Endothelial cell of umbilical vein (primary cell): ENCODE data around the gene VEZT. TPM values are rescaled to one million over a fixed set of nuclear protein-coding genes. Genes with fewer than 3 reads are reported as not detected.

Experiments
- BruUV-seq: library from RNA; stranded (reverse); fragments of 400-500 nt; replicated peaks from 2 replicates; lab custom pipeline; 2021; lab: Mats Ljungman, UMichigan
- CTCF ChIA-PET: fragments of 300-600, 350-600 bp; sonication (Branson Sonifier 250); formaldehyde crosslinking; loops from one replicate; lab custom pipeline; 2021; ENCODE audit warnings: antibody characterized with exemption, inconsistent platforms; lab: Charles Lee
- POLR2A ChIA-PET: fragments of 300-600, 350-600 bp; sonication (Branson Sonifier 250); formaldehyde crosslinking; loops from one replicate; lab custom pipeline; 2021; ENCODE audit warnings: antibody characterized with exemption, inconsistent platforms; lab: Charles Lee
- DNase-seq: peaks from one replicate; pipeline ENCODE4 v3.0.0-alpha.2; 2011; ENCODE audit warnings: low read depth, low spot score
- FAIRE-seq: peaks from 2 replicates; lab custom pipeline; 2011; peaks lifted over from hg19 to GRCh38; lab: Jason Lieb, UNC
- H2AFZ ChIP-seq: 2 replicates; pipeline ENCODE4 v1.6.0; 2012; ENCODE audit warnings: low read depth, low read length, control low read depth, inconsistent platforms
- H3K27ac ChIP-seq: 2 replicates; pipeline ENCODE4 v1.5.1; 2011; ENCODE audit warnings: low read depth, mild to moderate bottlenecking, control low read depth, low read length, moderate library complexity; ENCODE audit not compliant: insufficient read depth
- H3K27me3 ChIP-seq, 2 experiments: 2 replicates each; pipeline versions ENCODE4 v1.6.0 to v1.6.1; 2011; ENCODE audit warnings: low read length in 2 of 2, mixed read lengths in 1 of 2; ENCODE audit not compliant: control insufficient read depth in 2 of 2, insufficient read depth in 2 of 2
- H3K36me3 ChIP-seq, 2 experiments: 2 replicates in 1 of 2; 3 replicates in 1 of 2; pipeline ENCODE4 v1.5.1; 2011; ENCODE audit warnings: low read length in 2 of 2, mild to moderate bottlenecking in 1 of 2, moderate library complexity in 1 of 2; ENCODE audit not compliant: control insufficient read depth in 2 of 2, insufficient read depth in 2 of 2; ENCODE audit errors: extremely low read depth in 1 of 2
- H3K4me1 ChIP-seq: 3 replicates; pipeline ENCODE4 v1.5.1; 2011; ENCODE audit warnings: mild to moderate bottlenecking, low read length; ENCODE audit not compliant: control insufficient read depth, insufficient read depth; ENCODE audit errors: extremely low read depth
- H3K4me2 ChIP-seq: 2 replicates; pipeline ENCODE4 v1.6.1; 2011; ENCODE audit warnings: low read length, control low read depth, mixed read lengths; ENCODE audit not compliant: insufficient read depth
- H3K4me3 ChIP-seq, 3 experiments: fragments of 200-600 bp in 1 of 3; sonication (generic), shearing (Covaris generic) in 1 of 3; replicated peaks in 1 of 3; 2 replicates each; pipeline ENCODE4 v1.5.1; 2011 to 2016; ENCODE audit warnings: control low read depth in 3 of 3, low read length in 3 of 3, mild to moderate bottlenecking in 2 of 3, inconsistent platforms in 1 of 3, low read depth in 1 of 3, moderate library complexity in 1 of 3; ENCODE audit not compliant: insufficient read depth in 1 of 3
- H3K79me2 ChIP-seq: 2 replicates; pipeline ENCODE4 v1.6.0; 2012; ENCODE audit warnings: low read length, inconsistent platforms; ENCODE audit not compliant: control insufficient read depth, insufficient read depth
- H3K9ac ChIP-seq: replicated peaks from 2 replicates; pipeline ENCODE3; 2011; ENCODE audit warnings: low read length, control low read depth; ENCODE audit not compliant: insufficient read depth; ENCODE audit errors: extremely low read depth
- H3K9me1 ChIP-seq: replicated peaks from 3 replicates; pipeline ENCODE4 v1.6.0; 2011; ENCODE audit warnings: mild to moderate bottlenecking, low read length; ENCODE audit not compliant: control insufficient read depth, insufficient read depth; ENCODE audit errors: extremely low read depth
- H3K9me3 ChIP-seq: replicated peaks from 2 replicates; pipeline ENCODE4 v1.5.1; 2012; ENCODE audit warnings: low read length, inconsistent platforms; ENCODE audit not compliant: control insufficient read depth, insufficient read depth
- H4K20me1 ChIP-seq: replicated peaks from 2 replicates; pipeline ENCODE3; 2011; ENCODE audit warnings: mild to moderate bottlenecking, low read length; ENCODE audit not compliant: control insufficient read depth, insufficient read depth; ENCODE audit errors: extremely low read depth
- EZH2 ChIP-seq: IDR thresholded peaks from 2 replicates; pipeline ENCODE4 v1.6.1; 2012; ENCODE audit warnings: borderline replicate concordance, low read depth, mild to moderate bottlenecking, moderate library complexity, low read length, inconsistent platforms; ENCODE audit not compliant: severe bottlenecking
- FOS ChIP-seq: IDR thresholded peaks from 2 replicates; pipeline ENCODE4 v1.6.1; 2011; ENCODE audit warnings: mild to moderate bottlenecking, low read length, moderate library complexity, borderline replicate concordance; ENCODE audit not compliant: insufficient read depth
- GATA2 ChIP-seq: IDR thresholded peaks from 2 replicates; pipeline ENCODE4 v1.7.0; 2011; ENCODE audit warnings: low read depth, mild to moderate bottlenecking, moderate library complexity, mixed read lengths, low read length; ENCODE audit not compliant: insufficient read length, insufficient read depth
- MYC ChIP-seq: IDR thresholded peaks from one replicate; pipeline ENCODE4 v1.6.1; 2011; ENCODE audit warnings: mild to moderate bottlenecking, low read depth, low read length
- dilution Hi-C: fragments of 300-500 bp; cut with MboI; formaldehyde crosslinking; loops from one replicate; pipeline ENCODE4 v1.15.0; 2019; ENCODE audit warnings: low sequenced_read_pairs; ENCODE audit not compliant: extremely low pct_ligation_motif_present
- intact Hi-C: fragments of 100-400 bp; cut with micrococcal nuclease; formaldehyde crosslinking; loops from one replicate; pipeline ENCODE4 v1.10.0; 2022
- polyA plus RNA-seq, 4 experiments: library from polyadenylated mRNA; depleted of rRNA in 3 of 4; stranded (reverse) in 3 of 4; unstranded in 1 of 4; fragments of >200 nt; gene quantifications; 2 replicates each; pipeline versions ENCODE4 v1.2.1 to v1.2.3, GENCODE V29; 2011 to 2012; ENCODE audit warnings: missing spikeins in 1 of 4
- total RNA-seq: library from RNA; stranded (reverse); gene quantifications from 2 replicates; pipeline ENCODE4 v1.2.3, GENCODE V29; 2021
- TF ChIP-seq, protein P1 (sequence below), 2 donors: IDR thresholded peaks; 1 replicate in 1 of 2; 2 replicates in 1 of 2; pipeline ENCODE4 v1.5.1; 2011; ENCODE audit warnings: low read length in 2 of 2, mild to moderate bottlenecking in 2 of 2, moderate library complexity in 2 of 2, control low read depth in 1 of 2, inconsistent platforms in 1 of 2, low read depth in 1 of 2; ENCODE audit not compliant: insufficient read depth in 1 of 2; ENCODE audit errors: extremely low read depth in 1 of 2

Gene VEZT
- total and polyA plus RNA-seq, 2 donors (not counting 3 experiments of a cell fraction or from before 2014, with no cell fraction given), result 57.8 to 91.3 TPM

DNA sequence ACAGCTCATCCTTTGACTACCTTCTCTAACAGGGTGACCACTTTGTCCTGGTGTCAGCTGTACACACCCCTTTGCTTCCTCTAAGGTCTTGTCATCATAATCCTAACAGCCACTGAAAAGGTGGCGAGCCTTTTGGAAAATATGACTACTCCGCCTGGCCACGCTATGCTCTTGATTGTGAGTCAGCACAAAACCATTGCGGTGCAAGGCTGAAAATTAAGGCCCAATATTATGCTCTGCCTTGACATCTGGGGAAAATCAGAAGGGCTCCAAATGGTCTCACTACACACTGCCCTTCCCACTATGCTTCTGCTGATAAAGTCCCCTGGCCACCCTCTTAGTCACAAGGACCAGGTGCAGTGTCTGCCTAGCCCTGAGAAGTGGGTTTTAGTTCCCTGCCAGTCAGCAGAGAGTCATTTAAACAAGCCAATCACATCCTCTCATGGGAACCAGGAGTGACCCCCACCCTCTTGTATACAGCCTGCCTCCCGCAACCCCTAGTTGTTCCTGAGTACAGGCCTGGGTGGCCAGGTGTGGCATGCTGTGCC lies 34.7 kb upstream of the VEZT start:
- Histone ChIP-seq H3K27ac (no peak overlapping the region), H3K4me1 (no peaks in the 10 kb centered on the region), H2AFZ (no peak overlapping the region), H3K9me1 (no peaks in the 10 kb centered on the region), H3K79me2 (no peaks in the 10 kb centered on the region), H3K4me2 (no peak overlapping the region), H3K9ac (no peak overlapping the region), H4K20me1 (no peaks in the 10 kb centered on the region), H3K27me3 (no peaks in the 10 kb centered on the region), H3K4me3 (no peak overlapping the region), H3K36me3 (no peaks in the 10 kb centered on the region), H3K9me3 (no peaks in the 10 kb centered on the region)
- dilution Hi-C loops (no loop called here), intact Hi-C loops (no loop called here)
- POLR2A ChIA-PET, result no interaction called here
- CTCF ChIA-PET, result no interaction called here
- DNase-seq (no peak), FAIRE-seq (no peak)
- no TSS peak for BruUV-seq
- TF ChIP-seq GATA2, result no peak
- no peak for TF ChIP-seq MYC

DNA sequence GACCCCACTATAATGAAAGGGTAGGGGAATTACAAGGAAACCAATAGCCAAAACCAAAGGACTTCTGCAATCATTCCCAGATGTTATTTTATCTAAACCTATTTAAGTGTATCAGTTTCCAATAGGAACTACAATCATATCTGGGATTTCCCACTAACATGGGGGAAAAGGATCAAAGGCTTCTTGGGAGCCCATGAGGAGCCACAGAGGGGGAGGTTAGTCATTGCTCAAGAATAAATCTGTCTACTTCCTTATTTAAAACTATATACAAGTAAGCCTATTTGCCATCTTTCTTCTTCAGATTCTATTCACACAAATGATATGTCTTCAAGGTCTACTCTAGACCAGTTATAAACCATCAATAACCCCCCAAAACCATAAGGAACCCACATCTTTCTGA lies 33.5 kb upstream of the VEZT start:
- Histone ChIP-seq H4K20me1 (no peaks in the 10 kb centered on the region), H3K36me3 (no peaks in the 10 kb centered on the region), H3K27me3 (no peaks in the 10 kb centered on the region), H3K4me3 (no peak overlapping the region), H3K9me3 (no peaks in the 10 kb centered on the region), H3K9me1 (no peaks in the 10 kb centered on the region), H3K4me2 (no peak overlapping the region), H3K79me2 (no peaks in the 10 kb centered on the region), H3K27ac (no peak overlapping the region), H2AFZ (no peak overlapping the region), H3K9ac (no peak overlapping the region), H3K4me1 (no peaks in the 10 kb centered on the region)
- BruUV-seq, result no TSS peak
- dilution Hi-C loops, result no loop called here
- intact Hi-C loops, result no loop called here
- ChIA-PET CTCF (interaction anchor here (0.8 kb wide), 1 partner anchor 9 kb away, joined by 3 read pairs; no protein-coding TSS in a partner anchor), POLR2A (interaction anchor here (0.6 kb wide), 1 partner anchor 41 kb away, joined by 3 read pairs; no protein-coding TSS in a partner anchor)
- TF ChIP-seq EZH2, result no peak
- no peak for TF ChIP-seq GATA2
- TF ChIP-seq FOS, result no peak
- TF ChIP-seq, protein P1, sequence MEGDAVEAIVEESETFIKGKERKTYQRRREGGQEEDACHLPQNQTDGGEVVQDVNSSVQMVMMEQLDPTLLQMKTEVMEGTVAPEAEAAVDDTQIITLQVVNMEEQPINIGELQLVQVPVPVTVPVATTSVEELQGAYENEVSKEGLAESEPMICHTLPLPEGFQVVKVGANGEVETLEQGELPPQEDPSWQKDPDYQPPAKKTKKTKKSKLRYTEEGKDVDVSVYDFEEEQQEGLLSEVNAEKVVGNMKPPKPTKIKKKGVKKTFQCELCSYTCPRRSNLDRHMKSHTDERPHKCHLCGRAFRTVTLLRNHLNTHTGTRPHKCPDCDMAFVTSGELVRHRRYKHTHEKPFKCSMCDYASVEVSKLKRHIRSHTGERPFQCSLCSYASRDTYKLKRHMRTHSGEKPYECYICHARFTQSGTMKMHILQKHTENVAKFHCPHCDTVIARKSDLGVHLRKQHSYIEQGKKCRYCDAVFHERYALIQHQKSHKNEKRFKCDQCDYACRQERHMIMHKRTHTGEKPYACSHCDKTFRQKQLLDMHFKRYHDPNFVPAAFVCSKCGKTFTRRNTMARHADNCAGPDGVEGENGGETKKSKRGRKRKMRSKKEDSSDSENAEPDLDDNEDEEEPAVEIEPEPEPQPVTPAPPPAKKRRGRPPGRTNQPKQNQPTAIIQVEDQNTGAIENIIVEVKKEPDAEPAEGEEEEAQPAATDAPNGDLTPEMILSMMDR (IDR thresholded peaks at IDR 0.05; ENCODE audit: extremely low read depth in 1 of 2, insufficient read depth in 1 of 2, low read depth in 1 of 2, low read length in 2 of 2), result no peak
- DNase-seq (no peak), FAIRE-seq (no peak)
